GM21526 (cell line): Measurements from ENCODE around the gene PPP2R2D.
"Not testable (repeated sequence)": the region's sequence is repeated elsewhere in the genome, so short reads cannot be mapped to it uniquely, and the experiment has no call there.

Source experiments
- ATAC-seq: cut with Tn5 transposase; IDR thresholded peaks from one replicate; pipeline ENCODE4 v1.9.1; 2021; ENCODE audit warnings: moderate library complexity; ENCODE audit not compliant: unreplicated experiment, low FRiP score

Gene PPP2R2D

DNA sequence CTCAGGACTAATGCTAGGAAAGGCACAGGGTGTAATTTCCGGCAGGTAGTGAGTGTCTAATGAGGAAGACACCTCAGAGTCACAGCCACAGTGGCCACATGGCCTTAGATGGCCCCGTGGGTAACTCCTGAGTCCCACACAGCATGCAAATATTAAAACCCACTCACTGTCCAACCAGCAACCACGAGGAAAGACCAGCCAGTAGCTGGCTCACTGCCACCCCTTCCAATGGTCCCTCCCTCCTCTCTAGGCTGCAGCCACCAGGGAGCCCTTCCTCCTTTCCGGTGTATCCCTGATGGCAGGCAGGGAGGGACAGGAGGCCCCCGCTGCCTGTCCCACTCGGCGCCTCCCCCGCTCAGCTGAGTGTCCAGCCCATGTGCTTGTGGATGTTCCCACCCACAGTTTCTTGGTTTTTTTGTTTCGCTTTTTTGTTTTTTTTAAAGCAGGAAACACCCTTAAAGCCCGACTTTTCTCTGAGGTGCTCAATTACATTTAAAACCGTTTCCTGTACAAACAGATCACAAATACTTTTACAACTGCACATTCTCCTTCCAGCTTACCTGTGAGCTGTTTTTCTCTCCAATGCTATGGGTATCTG is 71.8 kb downstream of the PPP2R2D start:
- no peak for ATAC-seq

DNA sequence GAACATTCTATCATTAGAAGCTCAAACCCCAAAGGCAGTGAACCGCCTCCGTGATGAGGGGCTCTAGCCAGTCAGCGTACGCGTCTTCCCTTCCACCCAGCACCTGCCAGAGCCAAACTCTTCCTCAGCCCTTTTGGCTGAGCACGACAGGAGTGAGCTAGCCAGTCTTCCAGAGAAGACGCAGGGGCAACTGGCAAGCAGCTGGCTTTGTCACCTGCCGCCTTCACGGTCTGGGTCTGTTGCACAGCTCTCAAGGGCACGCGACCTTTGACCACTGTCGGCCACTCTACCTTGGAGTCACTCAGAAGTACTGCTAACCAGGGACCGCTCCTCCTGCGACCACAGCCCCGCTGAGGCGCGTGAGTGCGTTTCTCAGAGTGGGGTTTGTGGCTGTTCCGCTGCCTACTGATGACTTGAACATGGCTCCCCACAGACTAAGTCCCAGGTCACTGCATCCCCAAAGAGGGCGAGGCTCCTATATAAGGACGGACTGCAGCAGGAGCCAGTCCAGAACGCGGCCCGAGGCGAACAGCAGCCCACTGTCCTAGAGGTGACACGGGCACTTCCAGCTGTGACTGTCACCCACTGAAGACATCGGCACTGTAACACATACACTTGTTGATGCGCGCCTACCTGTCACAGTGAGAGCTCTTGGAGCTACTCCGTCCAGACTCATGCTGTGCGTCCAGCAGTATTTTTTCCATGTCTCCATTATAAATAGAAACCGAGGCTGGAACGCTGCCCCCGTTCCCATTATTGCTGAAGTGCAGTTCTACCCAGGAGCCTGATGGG is 72.5 kb downstream of the PPP2R2D start:
- ATAC-seq, result no peak

DNA sequence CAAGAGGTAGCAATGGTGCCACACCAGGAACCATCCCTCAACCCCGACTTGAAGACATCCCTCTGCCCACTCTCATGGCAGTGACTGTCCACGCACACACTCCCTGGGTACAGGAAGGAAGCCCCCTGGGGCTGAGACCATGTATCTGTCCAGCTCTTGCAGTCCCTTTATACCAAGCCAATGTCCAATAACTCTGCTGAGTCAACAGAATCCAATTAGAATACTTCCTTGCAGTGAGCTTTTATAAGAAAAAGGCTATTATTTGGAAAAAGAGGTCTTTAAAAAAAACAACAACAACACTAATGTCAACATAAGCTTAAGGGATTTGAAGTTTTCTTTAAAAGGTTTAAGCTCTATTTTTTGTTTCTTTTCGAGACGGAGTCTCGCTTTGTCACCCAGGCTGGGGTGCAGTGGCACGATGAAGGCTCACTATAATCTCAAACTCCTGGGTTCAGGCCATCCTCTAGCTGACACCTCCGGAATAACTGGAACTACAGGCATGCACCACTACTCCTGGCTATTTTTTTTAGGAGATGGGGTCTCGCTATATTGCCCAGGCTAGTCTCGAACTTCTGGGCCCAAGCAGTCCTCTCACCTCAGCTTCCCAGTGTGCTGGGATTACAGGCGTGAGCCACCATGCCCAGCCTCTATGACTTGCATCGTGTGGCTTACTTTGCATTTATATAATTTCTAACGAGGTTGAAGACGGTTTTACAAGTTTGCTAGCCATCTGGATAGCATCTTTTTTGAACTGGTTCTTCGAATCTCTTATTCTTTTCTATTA is 73.4 kb downstream of the PPP2R2D start:
- ATAC-seq, result no peak

DNA sequence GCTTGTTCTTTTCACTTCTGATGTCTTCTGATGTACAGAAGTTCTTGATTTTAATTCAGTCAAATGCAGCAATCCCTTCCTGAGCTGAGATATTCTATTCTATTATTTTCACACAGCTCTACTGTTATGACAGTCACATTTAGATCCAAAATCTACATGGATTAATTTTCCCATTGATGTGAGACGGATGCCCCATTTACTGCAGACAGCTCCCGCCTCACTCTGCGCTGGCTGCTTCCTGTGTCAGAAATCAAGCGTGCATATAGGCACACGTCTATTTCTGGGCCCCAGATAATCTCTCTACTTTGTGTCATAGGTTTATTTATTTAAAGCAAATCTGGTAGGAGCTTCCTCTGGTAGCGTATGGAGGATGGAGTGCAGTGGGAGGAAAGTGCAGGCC is 74.2 kb downstream of the PPP2R2D start:
- no peak for ATAC-seq

DNA sequence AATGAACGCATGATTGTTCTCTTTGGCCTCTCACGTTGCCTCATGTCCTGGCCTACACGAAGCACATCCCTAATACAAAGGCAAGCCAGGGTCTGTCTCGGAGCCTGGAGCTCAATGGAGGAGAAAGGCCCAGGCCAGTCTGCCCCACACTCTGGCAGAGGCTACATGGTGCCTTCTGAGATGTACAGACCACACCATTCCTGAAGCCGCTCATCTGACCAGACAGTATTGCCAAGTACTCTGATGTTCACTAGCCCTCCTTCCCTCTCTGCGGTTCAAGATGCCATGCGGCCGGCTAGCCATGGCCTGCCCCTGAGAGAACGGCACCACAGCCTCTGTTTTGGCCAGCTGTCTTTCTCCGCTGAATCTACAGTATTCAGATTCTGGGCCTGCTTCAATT is 75.0 kb downstream of the PPP2R2D start:
- no peak for ATAC-seq

DNA sequence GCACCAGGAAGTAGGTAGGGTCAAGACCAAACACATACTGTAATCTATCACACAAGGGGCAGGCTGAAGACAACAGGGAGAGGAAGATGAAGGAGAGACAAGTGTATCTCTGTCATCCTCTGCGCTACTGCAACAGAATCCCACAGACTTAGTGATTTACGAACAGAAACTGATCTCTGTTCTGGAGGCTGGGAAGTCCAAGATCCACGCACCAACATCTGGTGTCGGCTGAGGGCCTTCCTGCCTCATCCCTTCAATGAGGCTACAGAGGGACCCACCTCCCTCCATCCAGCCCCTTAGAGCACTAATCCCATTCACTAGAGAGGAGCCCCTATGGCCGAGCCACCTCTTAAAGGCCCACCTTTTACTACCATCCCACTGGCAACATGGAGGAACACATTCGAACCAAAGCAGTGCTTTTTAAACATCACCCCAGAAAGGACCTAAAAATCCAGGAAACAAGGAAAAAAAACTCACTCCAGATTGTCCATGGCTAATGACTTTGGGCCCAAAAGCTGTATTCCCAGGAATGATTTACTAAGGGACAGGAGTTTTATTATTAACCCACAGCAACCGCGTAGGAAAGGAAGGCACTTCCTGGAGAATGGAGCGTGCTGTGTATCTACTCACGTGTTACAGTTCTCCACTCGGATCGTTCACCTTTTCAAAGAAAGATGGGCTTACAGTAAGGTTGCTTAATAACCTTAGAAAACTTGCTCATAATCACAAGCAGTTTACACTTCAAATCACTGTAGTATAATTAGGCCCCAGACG is 76.7 kb downstream of the PPP2R2D start:
- ATAC-seq, result no peak

DNA sequence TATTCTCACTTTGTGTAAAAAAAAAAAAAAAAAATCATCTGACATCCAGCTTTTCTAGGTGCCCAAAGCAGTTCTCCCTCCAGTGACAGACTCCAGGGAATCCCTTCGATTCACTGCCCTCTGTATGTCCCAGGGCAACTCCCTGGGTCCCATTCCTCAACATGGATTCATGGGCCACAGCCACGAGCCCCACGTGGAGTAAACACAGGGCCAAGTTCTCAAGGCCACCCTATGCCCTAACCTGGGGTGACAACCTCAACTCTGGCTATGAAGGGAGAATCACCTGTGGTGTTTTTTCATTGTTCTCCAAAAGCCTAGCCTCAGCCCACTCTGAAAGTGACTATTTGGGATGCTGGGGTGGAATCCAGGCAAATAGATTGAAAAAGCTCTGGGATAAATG is 77.6 kb downstream of the PPP2R2D start:
- ATAC-seq, result no peak

DNA sequence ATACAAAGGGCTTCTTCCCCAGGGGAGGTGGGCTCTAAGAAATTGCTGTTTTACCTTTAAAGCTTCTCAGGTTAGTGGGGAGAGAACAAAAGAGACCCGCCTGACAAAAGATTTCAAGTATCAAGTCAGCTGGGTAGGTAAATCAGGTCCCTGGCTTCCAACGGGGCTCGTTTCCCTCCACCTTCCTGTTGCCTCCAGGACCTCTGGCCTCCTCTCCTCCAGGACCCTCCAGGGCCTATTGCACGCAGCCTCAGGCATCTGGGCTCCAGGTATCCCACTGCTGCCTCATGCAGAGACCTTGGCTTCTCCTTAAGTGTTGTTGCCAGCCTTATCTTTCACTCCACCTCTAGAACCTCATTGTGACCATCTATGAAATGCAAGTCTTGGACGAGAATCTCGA is 78.0 kb downstream of the PPP2R2D start:
- no peak for ATAC-seq

DNA sequence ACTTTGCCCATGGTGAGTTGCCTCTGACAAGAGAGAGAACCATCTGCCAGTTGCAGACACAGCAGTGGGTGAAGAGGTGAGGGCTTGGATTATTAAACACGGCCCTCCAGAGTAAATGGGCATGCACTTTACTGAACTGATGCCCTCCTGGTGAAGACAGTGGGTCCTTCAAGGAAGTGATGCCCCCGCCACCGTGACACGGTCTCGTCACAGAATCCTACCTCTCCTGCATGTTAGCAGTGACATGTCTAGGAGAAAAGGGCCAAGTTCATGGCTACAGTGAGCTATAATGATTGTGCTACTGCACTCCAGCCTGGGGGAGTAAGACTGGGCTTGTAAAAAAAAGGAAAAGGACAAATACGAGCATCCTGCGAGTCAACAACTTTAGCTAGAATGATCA is 78.5 kb downstream of the PPP2R2D start:
- no peak for ATAC-seq

DNA sequence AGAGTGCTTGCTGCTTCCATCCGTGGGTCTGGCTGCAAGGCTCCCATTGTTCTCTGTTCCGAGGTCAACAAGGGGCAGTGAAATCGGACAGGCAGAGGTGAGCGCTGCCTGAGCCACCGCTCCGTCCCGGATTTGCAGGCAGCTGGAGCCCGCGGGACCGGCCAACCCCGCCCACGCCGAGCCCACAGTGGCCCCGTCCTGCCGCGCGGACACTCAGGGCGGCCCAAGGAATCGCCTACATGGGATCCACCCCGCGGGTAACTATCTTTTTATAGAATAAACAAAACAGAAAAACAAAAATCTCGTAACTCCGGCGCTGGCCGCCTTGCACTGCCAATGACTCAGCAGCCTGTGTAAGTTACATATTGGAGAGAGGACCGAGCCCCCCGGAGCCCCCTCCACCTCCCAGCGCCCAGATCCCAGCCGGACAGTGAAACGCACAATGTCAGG is 79.0 kb downstream of the PPP2R2D start:
- ATAC-seq, result no peak

DNA sequence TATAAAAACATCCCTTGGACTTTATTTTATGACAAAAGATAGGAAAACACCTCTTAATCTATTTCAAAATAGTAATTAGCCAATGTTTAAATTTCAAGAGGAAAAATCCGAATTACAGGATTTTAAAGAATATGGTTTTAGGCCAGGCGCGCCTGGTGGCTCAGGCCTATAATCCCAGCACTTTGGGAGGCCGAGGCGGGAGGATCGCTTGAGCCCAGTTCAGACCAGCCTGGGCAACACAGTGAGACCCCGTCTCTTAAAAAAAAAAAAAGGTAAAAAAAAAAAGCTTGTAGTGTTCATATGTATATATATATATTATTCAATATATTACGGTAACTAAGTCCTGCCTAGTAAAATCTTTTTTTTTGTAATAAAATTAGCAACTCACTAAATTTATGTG is 79.5 kb downstream of the PPP2R2D start:
- ATAC-seq, result no peak

DNA sequence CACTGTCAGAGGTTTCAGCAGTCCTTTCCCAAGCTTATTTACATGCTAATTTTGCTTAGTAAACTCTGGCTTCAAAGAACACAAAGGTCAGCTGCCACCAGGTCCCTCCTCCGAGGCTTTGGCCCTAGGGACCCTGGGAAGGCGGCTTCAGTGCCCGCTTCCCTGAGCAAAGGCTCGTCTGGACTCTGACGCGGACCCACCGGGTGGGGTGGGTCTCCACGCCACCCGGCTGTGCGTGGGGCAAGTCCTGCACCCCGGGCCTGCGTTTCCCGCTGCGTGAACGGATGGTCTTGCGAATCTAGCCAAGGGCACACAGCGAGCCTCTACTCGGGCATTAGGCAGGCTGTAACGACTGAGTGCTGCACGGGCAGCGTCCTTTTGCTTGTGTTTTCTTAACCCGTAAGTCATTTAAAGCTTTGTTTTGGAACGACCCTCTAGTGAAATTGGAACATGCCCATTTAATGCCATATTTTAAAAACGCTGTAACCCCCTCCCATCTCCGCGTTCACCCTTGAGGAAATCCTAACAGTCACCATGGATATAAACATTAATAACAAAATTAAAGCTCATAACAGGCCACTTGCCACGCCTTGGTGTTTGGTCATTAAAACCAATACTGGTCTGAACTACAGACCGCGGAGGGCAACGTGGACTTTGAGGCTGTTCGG is 80.1 kb downstream of the PPP2R2D start:
- ATAC-seq, result no peak

DNA sequence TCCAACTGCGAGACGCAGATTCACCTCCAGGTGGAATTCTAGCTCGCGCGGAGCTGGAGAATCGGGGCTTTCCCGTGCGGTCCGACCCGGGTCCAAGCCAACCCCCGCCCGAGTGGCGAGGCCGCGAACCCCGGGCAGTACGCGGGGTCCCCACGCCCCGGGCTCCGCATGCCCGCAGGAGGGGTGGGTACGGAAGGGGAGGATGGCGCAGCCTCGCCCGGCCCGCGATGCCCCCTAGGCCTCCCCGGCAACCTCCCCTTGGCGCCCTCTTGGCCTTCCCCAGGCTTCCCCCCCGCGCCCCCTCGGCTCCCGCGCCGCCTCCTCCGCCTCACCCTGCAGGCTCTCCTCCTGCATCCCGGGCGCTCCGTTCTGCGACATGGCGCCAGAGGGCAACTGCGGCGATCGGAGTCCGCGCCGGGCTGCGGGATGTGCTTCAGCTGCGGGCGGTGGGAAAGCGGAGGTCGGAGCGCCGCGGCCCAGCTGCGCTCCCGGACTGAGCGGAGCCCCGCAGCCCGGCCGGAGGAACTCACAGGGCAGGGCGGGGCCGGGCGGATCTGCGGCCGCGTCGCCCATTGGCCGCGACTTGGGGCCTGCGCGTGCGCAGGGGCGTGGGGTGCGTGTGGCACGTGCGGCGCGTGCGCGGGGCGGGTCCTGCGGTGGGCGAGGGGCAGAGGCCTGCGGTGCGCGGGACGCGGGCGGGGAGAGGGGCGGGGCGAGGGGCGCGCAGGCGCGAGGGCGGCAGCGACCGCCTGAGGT is 80.8 kb downstream of the PPP2R2D start, which contains the start of gene BNIP3:
TSS of gene BNIP3 (minus strand) at position 495 of the 756 bp plus-strand sequence. CDS start at position 378, 117 bp downstream.
- peak; percentile 89 for ATAC-seq

DNA sequence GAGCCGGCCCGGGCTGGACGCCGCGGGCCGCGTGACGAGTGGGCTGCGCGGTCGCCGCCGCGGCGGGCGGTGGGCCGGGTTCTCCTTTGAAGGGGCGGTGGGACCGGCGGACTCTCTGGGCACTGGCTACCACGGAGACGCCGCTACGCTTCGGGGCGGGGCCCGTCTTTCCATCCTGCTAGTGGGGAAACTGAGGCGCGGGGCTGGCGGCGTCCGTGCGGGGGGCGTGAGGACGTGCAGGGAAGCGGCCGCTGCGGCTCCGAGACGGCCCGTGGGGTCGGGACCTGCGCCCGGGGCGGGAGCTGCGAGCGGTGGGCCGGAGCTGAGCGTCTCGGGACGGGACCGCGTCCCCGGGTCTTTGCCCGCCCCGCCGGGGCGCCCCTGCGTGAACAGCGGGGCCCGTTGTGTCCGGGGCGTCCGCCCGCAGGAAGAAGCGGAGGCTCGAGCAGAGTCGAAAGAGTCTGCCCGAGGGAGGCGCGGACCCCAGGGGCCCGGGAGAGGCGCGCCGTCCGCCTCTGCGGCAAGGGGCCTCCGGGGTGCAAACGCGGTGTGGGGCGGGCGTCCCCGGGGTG is 81.5 kb downstream of the PPP2R2D start:
- peak; percentile 23 for ATAC-seq

DNA sequence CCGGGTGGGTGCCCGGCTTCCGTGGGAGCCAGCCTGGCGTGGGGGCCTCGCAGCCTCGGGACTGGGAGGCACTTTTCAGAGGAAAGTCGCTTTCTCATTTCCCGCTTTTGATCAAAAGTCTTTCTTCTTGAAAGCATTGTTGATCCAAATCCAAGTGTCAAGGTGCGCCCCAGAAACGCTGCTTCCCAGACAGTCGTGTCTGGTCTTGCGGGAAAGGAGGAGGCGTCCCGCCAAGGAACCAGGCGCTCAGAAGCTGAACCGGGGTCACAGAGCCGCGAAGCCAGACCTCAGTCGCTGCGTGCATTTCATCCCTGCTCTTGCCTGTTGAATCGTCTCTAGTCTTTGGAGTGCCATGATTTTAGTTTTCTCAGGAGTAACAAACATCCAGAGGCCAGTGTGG is 82.0 kb downstream of the PPP2R2D start:
- no peak for ATAC-seq

DNA sequence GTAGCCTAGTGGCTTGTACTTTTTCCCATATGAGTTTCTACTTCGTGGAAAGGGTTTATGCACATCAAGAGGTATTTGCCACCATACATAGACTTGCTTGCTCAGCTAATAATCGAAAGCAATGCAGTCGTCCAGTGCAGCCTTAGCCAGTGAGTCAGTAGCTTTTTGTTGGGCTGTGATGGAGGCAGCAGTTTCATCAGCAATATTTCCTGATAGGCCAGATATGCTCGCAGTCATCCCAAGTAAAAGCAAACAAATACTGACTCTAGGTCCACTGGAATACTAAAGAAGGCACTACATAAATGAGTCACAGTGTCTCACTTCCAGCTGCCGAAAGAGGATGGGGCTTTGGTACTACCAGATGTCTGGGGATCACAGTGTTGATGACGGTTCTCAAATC is 83.0 kb downstream of the PPP2R2D start:
- ATAC-seq, result no peak

DNA sequence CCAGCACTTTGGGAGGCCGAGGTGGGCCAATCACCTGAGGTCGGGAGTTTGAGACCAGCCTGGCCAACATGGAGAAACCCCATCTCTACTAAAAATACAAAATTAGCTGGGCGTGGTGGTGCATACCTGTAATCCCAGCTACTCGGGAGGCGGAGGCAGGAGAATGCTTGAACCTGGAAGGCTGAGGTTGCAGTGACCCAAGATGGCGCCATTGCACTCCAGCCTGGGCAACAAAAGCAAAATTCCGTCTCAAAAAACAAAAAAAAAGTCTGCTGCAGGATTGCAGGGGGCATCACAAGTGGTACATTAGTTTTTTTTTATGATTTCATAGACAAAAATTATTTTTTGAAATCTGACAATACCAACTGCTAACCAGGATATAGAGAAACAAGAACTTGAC is 86.0 kb downstream of the PPP2R2D start:
- ATAC-seq, result not testable (repeated sequence)

DNA sequence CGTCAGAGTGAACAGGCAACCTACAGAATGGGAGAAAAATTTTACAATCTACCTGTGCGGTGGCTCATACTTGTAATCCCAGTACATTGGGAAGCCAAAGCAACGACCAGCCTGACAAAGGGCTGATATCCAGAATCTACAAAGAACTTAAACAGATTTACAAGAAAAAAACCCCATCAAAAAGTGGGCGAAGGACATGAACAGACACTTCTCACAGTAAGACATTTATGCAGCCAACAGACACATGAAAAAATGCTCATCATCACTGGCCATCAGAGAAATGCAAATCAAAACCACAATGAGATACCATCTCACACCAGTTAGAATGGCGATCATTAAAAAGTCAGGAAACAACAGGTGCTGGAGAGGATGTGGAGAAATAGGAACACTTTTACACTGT is 86.5 kb downstream of the PPP2R2D start:
- not testable (repeated sequence) for ATAC-seq

DNA sequence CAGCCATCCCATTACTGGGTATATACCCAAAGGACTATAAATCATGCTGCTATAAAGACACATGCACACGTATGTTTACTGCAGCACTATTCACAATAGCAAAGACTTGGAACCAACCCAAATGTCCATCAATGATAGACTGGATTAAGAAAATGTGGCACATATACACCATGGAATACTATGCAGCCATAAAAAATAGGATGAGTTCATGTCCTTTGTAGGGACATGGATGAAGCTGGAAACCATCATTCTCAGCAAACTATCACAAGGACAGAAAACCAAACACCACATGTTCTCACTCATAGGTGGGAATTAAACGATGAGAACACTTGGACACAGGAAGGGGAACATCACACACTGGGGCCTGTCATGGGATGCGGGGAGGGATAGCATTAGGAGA is 87.0 kb downstream of the PPP2R2D start:
- not testable (repeated sequence) for ATAC-seq
